Endometrial microvascular endothelial cells (primary cell): ENCODE results near the gene KIAA0513. TPM values are rescaled to one million over a fixed set of nuclear protein-coding genes. Genes with fewer than 3 reads are reported as not detected.

Experiments used
- in situ Hi-C: cut with HindIII; loops from 2 replicates; pipeline ENCODE4 v1.10.0; 2017; ENCODE audit warnings: low sequenced_read_pairs, low pct_unique_long_range_greater_than_20kb; ENCODE audit errors: inconsistent ontology term
- total RNA-seq: library from RNA; depleted of rRNA; stranded (reverse); fragments of >200 nt; gene quantifications from one replicate; pipeline ENCODE4 v1.2.3, GENCODE V29; 2015; ENCODE audit errors: inconsistent ontology term

KIAA0513 gene
- total RNA-seq, 1 donor from 2014 or later, result 9.0 TPM

GRCh38 chr16:85094812-85095211, 67.2 kb downstream of the KIAA0513 start:
- in situ Hi-C loops, result no loop called here

- in situ Hi-C loops, result no loop called here
Measured at GRCh38 chr16:85096921-85097320, 69.3 kb downstream of the KIAA0513 start.

GRCh38 chr16:85098565-85098964, 71.0 kb downstream of the KIAA0513 start:
- in situ Hi-C loops, result no loop called here

- in situ Hi-C loops, result no loop called here
Measured at GRCh38 chr16:85100265-85100664, 72.7 kb downstream of the KIAA0513 start.

- in situ Hi-C loops, result no loop called here
Measured at GRCh38 chr16:85101956-85102630, 74.5 kb downstream of the KIAA0513 start.

GRCh38 chr16:85103114-85104079, 75.8 kb downstream of the KIAA0513 start:
- in situ Hi-C loops, result no loop called here

GRCh38 chr16:85104147-85104546, 76.6 kb downstream of the KIAA0513 start:
- in situ Hi-C loops, result no loop called here

GRCh38 chr16:85104821-85105391, 77.3 kb downstream of the KIAA0513 start:
- in situ Hi-C loops, result no loop called here

GRCh38 chr16:85105475-85105874, 77.9 kb downstream of the KIAA0513 start:
- in situ Hi-C loops, result no loop called here

GRCh38 chr16:85107083-85107482, 79.5 kb downstream of the KIAA0513 start:
- in situ Hi-C loops, result no loop called here

GRCh38 chr16:85107532-85107931, 79.9 kb downstream of the KIAA0513 start:
- in situ Hi-C loops, result no loop called here

GRCh38 chr16:85110105-85110504, 82.5 kb downstream of the KIAA0513 start:
- in situ Hi-C loops, result no loop called here

GRCh38 chr16:85111184-85111583, 83.6 kb downstream of the KIAA0513 start:
- in situ Hi-C loops, result no loop called here

GRCh38 chr16:85112364-85112763, 84.8 kb downstream of the KIAA0513 start, which contains the start of gene CIBAR2:
TSS of gene CIBAR2 (minus strand) at chr16:85112472. CDS start at chr16:85112352, 120 bp downstream.
- in situ Hi-C loops, result no loop called here

GRCh38 chr16:85113168-85113733, 85.7 kb downstream of the KIAA0513 start:
- in situ Hi-C loops, result no loop called here

- in situ Hi-C loops, result no loop called here
Measured at GRCh38 chr16:85113913-85114312, 86.3 kb downstream of the KIAA0513 start.

- in situ Hi-C loops, result no loop called here
Measured at GRCh38 chr16:85114909-85115567, 87.4 kb downstream of the KIAA0513 start.

- in situ Hi-C loops, result no loop called here
Measured at GRCh38 chr16:85117418-85117817, 89.8 kb downstream of the KIAA0513 start.

GRCh38 chr16:85120006-85120340, 92.4 kb downstream of the KIAA0513 start:
- in situ Hi-C loops, result no loop called here
